Osteoblast (primary cell): Measurements from ENCODE around the gene ST8SIA4. TPM values are rescaled to one million over a fixed set of nuclear protein-coding genes. Genes with fewer than 3 reads are reported as not detected.
A peak's percentile ranks its signal among the peaks of the same experiment; 100 is the strongest.

Experiments used
- DNase-seq: peaks from one replicate; pipeline ENCODE4 v3.0.0; 2011; ENCODE audit warnings: low spot score, mixed read lengths; ENCODE audit not compliant: insufficient read length; ENCODE audit errors: missing footprints
- H2AFZ ChIP-seq: 2 replicates; pipeline ENCODE4 v1.6.0; 2011; ENCODE audit warnings: mild to moderate bottlenecking, low read length
- H3K27ac ChIP-seq: 2 replicates; pipeline ENCODE4 v1.5.1; 2011; ENCODE audit warnings: mild to moderate bottlenecking, low read depth, low read length, moderate library complexity
- H3K27me3 ChIP-seq: 2 replicates; pipeline ENCODE4 v1.6.0; 2012; ENCODE audit warnings: mild to moderate bottlenecking, control low read depth, inconsistent platforms, low read length, moderate library complexity; ENCODE audit not compliant: insufficient read depth
- H3K36me3 ChIP-seq: 2 replicates; pipeline ENCODE4 v1.5.1; 2011; ENCODE audit warnings: mild to moderate bottlenecking, low read length, control low read depth, moderate library complexity; ENCODE audit not compliant: insufficient read depth
- H3K4me1 ChIP-seq: 2 replicates; pipeline ENCODE4 v1.5.1; 2011; ENCODE audit warnings: mild to moderate bottlenecking, low read length, control low read depth, moderate library complexity; ENCODE audit not compliant: insufficient read depth
- H3K4me2 ChIP-seq: 2 replicates; pipeline ENCODE4 v1.6.0; 2011; ENCODE audit warnings: mild to moderate bottlenecking, low read length; ENCODE audit not compliant: insufficient read depth
- H3K4me3 ChIP-seq: fragments of 200-600 bp; sonication (generic); 3 replicates; pipeline ENCODE4 v1.5.1; 2012; ENCODE audit warnings: mild to moderate bottlenecking, low read length, inconsistent platforms; ENCODE audit not compliant: insufficient read depth
- H3K79me2 ChIP-seq: 2 replicates; pipeline ENCODE4 v1.6.0; 2012; ENCODE audit warnings: mild to moderate bottlenecking, low read length, control low read depth, inconsistent platforms; ENCODE audit not compliant: insufficient read depth
- H3K9me3 ChIP-seq: 2 replicates; pipeline ENCODE4 v1.5.1; 2011; ENCODE audit warnings: low read depth, low read length, control low read depth
- H4K20me1 ChIP-seq: 2 replicates; pipeline ENCODE4 v1.6.0; 2012; ENCODE audit warnings: mild to moderate bottlenecking, low read length, control low read depth; ENCODE audit not compliant: insufficient read depth
- total RNA-seq: library from RNA; depleted of rRNA; stranded (reverse); fragments of >200 nt; gene quantifications from 2 replicates; pipeline ENCODE4 v1.2.3, GENCODE V29; 2012
- TF ChIP-seq, protein P1 (sequence below): IDR thresholded peaks from 2 replicates; pipeline ENCODE4 v1.5.1; 2011; ENCODE audit warnings: mild to moderate bottlenecking, low read depth, low read length, moderate library complexity; ENCODE audit errors: extremely low read depth

ST8SIA4 gene
- 1.4 and 1.8 TPM in 2 replicates for total RNA-seq

DNA sequence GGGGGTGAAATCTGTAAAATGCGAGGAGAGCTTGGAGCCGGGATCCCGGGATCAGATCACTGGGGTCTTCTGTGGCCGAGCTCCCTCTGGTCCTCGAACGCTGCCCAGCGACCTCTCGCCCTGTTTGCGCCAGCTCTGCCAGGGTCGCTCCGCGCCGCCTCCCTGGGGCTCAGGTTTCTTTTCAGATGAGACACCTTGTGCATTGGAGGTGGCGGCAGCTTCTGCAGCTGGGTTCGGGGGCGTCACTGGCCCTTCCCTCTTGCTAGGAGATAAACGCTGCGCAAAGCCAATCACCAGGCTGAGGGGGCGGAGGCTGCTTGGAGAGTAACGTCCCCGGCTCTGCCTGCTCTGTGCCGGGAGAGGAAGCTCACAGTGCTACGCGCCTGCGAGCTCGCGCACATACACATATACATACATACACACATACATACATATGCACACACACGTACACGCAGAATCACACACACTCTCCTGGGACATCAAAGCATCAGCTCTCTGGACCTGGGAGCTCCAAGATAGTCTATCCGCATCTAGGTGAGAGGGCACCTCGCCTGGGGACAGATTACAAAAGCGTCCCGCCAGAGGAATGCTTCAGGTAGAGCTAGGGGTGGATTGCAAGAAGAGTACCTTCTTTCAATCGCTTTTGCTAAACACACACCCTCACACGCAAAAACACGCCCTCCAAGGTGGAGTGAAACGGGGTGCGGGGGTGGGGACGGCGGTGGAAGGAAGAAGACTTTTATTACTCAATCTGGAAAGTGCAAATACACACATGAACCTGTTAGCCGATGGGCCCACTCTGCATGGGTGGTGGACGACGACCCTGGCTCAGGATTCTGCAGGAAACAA, at the start of gene ST8SIA4:
Gene ST8SIA4, minus strand, starts transcription at position 244 of the 849 bp plus-strand sequence. CDS start 327 bp downstream, outside the sequence.
- TF ChIP-seq, protein P1, sequence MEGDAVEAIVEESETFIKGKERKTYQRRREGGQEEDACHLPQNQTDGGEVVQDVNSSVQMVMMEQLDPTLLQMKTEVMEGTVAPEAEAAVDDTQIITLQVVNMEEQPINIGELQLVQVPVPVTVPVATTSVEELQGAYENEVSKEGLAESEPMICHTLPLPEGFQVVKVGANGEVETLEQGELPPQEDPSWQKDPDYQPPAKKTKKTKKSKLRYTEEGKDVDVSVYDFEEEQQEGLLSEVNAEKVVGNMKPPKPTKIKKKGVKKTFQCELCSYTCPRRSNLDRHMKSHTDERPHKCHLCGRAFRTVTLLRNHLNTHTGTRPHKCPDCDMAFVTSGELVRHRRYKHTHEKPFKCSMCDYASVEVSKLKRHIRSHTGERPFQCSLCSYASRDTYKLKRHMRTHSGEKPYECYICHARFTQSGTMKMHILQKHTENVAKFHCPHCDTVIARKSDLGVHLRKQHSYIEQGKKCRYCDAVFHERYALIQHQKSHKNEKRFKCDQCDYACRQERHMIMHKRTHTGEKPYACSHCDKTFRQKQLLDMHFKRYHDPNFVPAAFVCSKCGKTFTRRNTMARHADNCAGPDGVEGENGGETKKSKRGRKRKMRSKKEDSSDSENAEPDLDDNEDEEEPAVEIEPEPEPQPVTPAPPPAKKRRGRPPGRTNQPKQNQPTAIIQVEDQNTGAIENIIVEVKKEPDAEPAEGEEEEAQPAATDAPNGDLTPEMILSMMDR = no peak
- no peak within 1 kb of the TSS for H3K27ac ChIP-seq
- H3K4me1 ChIP-seq = peaks cover 23% of the 10 kb centered on the region
- H4K20me1 ChIP-seq = no peaks in the 10 kb centered on the region
- peak; percentile 80 for DNase-seq
- peak within 1 kb of the TSS; percentile 86 for H3K4me2 ChIP-seq
- H3K9me3 ChIP-seq = no peaks in the 10 kb centered on the region
- peak within 1 kb of the TSS; percentile 85 for H2AFZ ChIP-seq
- no peaks in the 10 kb centered on the region for H3K36me3 ChIP-seq
- peak within 1 kb of the TSS; percentile 75 for H3K4me3 ChIP-seq
- no peaks in the 10 kb centered on the region for H3K79me2 ChIP-seq
- H3K27me3 ChIP-seq = peaks cover 13% of the 10 kb centered on the region

- H4K20me1 ChIP-seq = no peaks in the 10 kb centered on the region
- DNase-seq = no peak
- TF ChIP-seq, protein P1 = no peak
- no peak overlapping the region for H2AFZ ChIP-seq
- no peak overlapping the region for H3K4me2 ChIP-seq
- no peak overlapping the region for H3K4me3 ChIP-seq
- no peaks in the 10 kb centered on the region for H3K9me3 ChIP-seq
- H3K27me3 ChIP-seq = no peaks in the 10 kb centered on the region
- H3K36me3 ChIP-seq = no peaks in the 10 kb centered on the region
- no peak overlapping the region for H3K27ac ChIP-seq
- no peaks in the 10 kb centered on the region for H3K79me2 ChIP-seq
- no peaks in the 10 kb centered on the region for H3K4me1 ChIP-seq
These were observed 47.9 kb upstream of the ST8SIA4 start for GRCh38 chr5:100950985-100951384.

DNA sequence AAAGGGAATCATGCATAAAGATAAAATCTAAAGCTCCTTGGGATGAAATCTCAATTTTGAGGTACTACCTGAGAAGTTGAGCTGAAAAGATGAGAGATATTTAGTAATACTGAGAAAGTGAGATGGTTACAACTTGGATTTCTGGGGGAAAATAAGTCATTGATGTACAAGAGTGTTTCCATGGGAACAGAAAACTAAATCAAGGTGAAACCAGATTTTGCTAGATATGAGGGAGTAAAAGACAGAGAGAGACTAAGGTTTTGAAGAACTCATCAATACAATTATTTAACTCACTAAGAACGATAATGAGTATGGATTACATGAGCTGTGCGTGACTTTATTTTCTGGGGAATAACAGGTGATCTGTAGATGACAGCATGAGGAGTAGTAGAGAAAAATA, 10.2 kb upstream of the ST8SIA4 start:
- H3K36me3 ChIP-seq = no peaks in the 10 kb centered on the region
- no peaks in the 10 kb centered on the region for H3K27me3 ChIP-seq
- H3K4me2 ChIP-seq = no peak overlapping the region
- H3K4me1 ChIP-seq = no peaks in the 10 kb centered on the region
- TF ChIP-seq, protein P1 = no peak
- H3K27ac ChIP-seq = no peak overlapping the region
- H3K4me3 ChIP-seq = no peak overlapping the region
- H4K20me1 ChIP-seq = no peaks in the 10 kb centered on the region
- H2AFZ ChIP-seq = no peak overlapping the region
- H3K9me3 ChIP-seq = no peaks in the 10 kb centered on the region
- no peaks in the 10 kb centered on the region for H3K79me2 ChIP-seq
- DNase-seq = peak; percentile 15

DNA sequence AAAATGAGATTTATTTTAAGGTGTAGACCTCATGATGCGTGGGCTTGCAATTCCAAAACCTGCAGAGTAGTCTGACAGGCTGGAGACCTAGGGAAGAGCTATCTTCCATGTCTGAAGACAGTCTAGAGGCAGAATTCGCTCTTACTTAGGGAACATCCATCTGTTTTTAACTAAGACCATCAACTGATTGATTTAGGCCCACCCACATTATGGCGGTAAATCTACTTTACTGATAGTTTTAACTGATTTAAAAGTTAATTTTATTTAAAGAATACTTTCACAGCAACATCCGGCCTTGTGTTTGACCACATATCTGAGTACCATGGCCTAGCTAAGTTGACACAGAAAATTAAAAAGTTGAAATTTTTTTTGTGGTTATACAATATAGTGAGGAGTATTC, 6.0 kb upstream of the ST8SIA4 start:
- H3K36me3 ChIP-seq = no peaks in the 10 kb centered on the region
- H3K27ac ChIP-seq = no peak overlapping the region
- H3K4me1 ChIP-seq = peaks cover 2% of the 10 kb centered on the region
- H3K9me3 ChIP-seq = no peaks in the 10 kb centered on the region
- TF ChIP-seq, protein P1 = no peak
- DNase-seq = no peak
- no peak overlapping the region for H3K4me3 ChIP-seq
- no peak overlapping the region for H3K4me2 ChIP-seq
- H3K27me3 ChIP-seq = peaks cover 9% of the 10 kb centered on the region
- H3K79me2 ChIP-seq = no peaks in the 10 kb centered on the region
- H4K20me1 ChIP-seq = no peaks in the 10 kb centered on the region
- H2AFZ ChIP-seq = no peak overlapping the region
